GM23248 (cell line): ENCODE measurements around the gene ALPK3. TPM values are rescaled to one million over a fixed set of nuclear protein-coding genes. Genes with fewer than 3 reads are reported as not detected.

Source experiments
- DNase-seq: peaks from one replicate; pipeline ENCODE4 v3.0.0-alpha.2; 2015
- H2AFZ ChIP-seq: fragments of 200-600 bp; sonication (generic); 2 replicates; pipeline ENCODE4 v1.6.1; 2016; ENCODE audit warnings: antibody characterized with exemption
- H3F3A ChIP-seq: fragments of 200-600 bp; sonication (generic); 2 replicates; pipeline ENCODE4 v1.6.1; 2016; ENCODE audit warnings: mild to moderate bottlenecking, antibody characterized with exemption, mixed run types; ENCODE audit not compliant: insufficient read depth
- H3K27ac ChIP-seq: fragments of 200-600 bp; sonication (generic); 2 replicates; pipeline ENCODE4 v1.5.1; 2016; ENCODE audit warnings: mild to moderate bottlenecking
- H3K27me3 ChIP-seq: fragments of 200-600 bp; sonication (generic); replicated peaks from 2 replicates; pipeline ENCODE4 v1.6.1; 2016; ENCODE audit warnings: mild to moderate bottlenecking; ENCODE audit not compliant: insufficient read depth
- H3K36me3 ChIP-seq: fragments of 200-600 bp; sonication (generic); 2 replicates; pipeline ENCODE4 v1.6.1; 2016; ENCODE audit warnings: low read depth, mild to moderate bottlenecking
- H3K4me1 ChIP-seq: fragments of 200-600 bp; sonication (generic); 2 replicates; pipeline ENCODE4 v1.6.1; 2016; ENCODE audit warnings: mild to moderate bottlenecking; ENCODE audit not compliant: insufficient read depth
- H3K4me2 ChIP-seq: fragments of 200-600 bp; sonication (generic); one replicate; pipeline ENCODE4 v1.6.1; 2016; ENCODE audit warnings: mild to moderate bottlenecking; ENCODE audit not compliant: unreplicated experiment
- H3K4me3 ChIP-seq: fragments of 200-600 bp; sonication (generic); 2 replicates; pipeline ENCODE4 v1.5.1; 2016; ENCODE audit warnings: mild to moderate bottlenecking
- H3K79me2 ChIP-seq: fragments of 200-600 bp; sonication (generic); 2 replicates; pipeline ENCODE4 v1.6.1; 2016; ENCODE audit warnings: mild to moderate bottlenecking; ENCODE audit not compliant: insufficient read depth
- H3K9ac ChIP-seq: fragments of 200-600 bp; sonication (generic); 2 replicates; pipeline ENCODE4 v1.6.1; 2016; ENCODE audit warnings: mild to moderate bottlenecking
- H3K9me2 ChIP-seq: fragments of 200-600 bp; sonication (generic); 2 replicates; pipeline ENCODE4 v1.6.1; 2016; ENCODE audit warnings: mixed run types, mild to moderate bottlenecking, moderate library complexity; ENCODE audit not compliant: insufficient read depth
- H3K9me3 ChIP-seq: fragments of 200-600 bp; sonication (generic); one replicate; pipeline ENCODE4 v1.6.1; 2017; ENCODE audit warnings: low read depth
- H4K20me1 ChIP-seq: fragments of 200-600 bp; sonication (generic); 2 replicates; pipeline ENCODE4 v1.6.0; 2016; ENCODE audit not compliant: insufficient read depth
- EZH2 ChIP-seq: fragments of 200-600 bp; sonication (generic); IDR thresholded peaks from 2 replicates; pipeline ENCODE4 v1.6.1; 2018; ENCODE audit warnings: antibody characterized with exemption, mild to moderate bottlenecking; ENCODE audit not compliant: insufficient read depth, poor library complexity, severe bottlenecking
- EZH2phosphoT487 ChIP-seq: fragments of 200-600 bp; sonication (generic); IDR thresholded peaks from 2 replicates; pipeline ENCODE4 v1.6.1; 2018; ENCODE audit warnings: antibody characterized with exemption, moderate library complexity, mild to moderate bottlenecking, low read depth; ENCODE audit not compliant: insufficient read depth
- WGBS, 2 experiments: methylation state at CpG; one replicate each; pipeline ENCODE4 v1.1.6; 2015 to 2017; ENCODE audit warnings: low lambda C conversion rate in 2 of 2, low coverage in 1 of 2; ENCODE audit errors: missing lambda C conversion rate in 2 of 2; 5-methylcytosine and 5-hydroxymethylcytosine counted together
- in situ Hi-C: fragments of 300-500 bp; cut with MboI; formaldehyde crosslinking; loops from 2 replicates; pipeline ENCODE4 v1.15.0; 2020
- polyA plus RNA-seq: library from polyadenylated mRNA; unstranded; fragments of >200 nt; fragmentation: Nextera tagmentation; extraction: Ambion mirVana; gene quantifications from 2 replicates; pipeline ENCODE4 v1.2.1, GENCODE V29; 2016
- total RNA-seq: library from RNA; depleted of rRNA; stranded (reverse); fragments of >200 nt; shearing (Covaris generic); gene quantifications from 2 replicates; pipeline ENCODE4 v1.2.3, GENCODE V29; 2014

Gene ALPK3
- total and polyA plus RNA-seq, 2 experiments from 2014 or later = 5.0 TPM; not detected in 1

- TF ChIP-seq EZH2phosphoT487 (no peak), EZH2 (no peak)
- DNase-seq = no peak
- no peaks in the 10 kb centered on the region for H3F3A ChIP-seq
- H3K27me3 ChIP-seq = no peaks in the 10 kb centered on the region
- no peaks in the 10 kb centered on the region for H3K36me3 ChIP-seq
- 83 to 84% methylated on average over 10 to 11 of the region's 11 CpGs for WGBS, 2 experiments
- H3K9me3 ChIP-seq = no peaks in the 10 kb centered on the region
- no peak overlapping the region for H3K27ac ChIP-seq
- H2AFZ ChIP-seq = no peak overlapping the region
- H3K9ac ChIP-seq = no peak overlapping the region
- no peak overlapping the region for H3K4me3 ChIP-seq
- no peaks in the 10 kb centered on the region for H3K9me2 ChIP-seq
- in situ Hi-C loops = no loop called here
- H3K4me2 ChIP-seq = no peak overlapping the region
- no peaks in the 10 kb centered on the region for H3K4me1 ChIP-seq
- H3K79me2 ChIP-seq = no peaks in the 10 kb centered on the region
- H4K20me1 ChIP-seq = no peaks in the 10 kb centered on the region
Measured at GRCh38 chr15:84858231-84858630, 41.1 kb downstream of the ALPK3 start.

- H3F3A ChIP-seq = no peaks in the 10 kb centered on the region
- no peaks in the 10 kb centered on the region for H3K79me2 ChIP-seq
- H3K4me1 ChIP-seq = no peaks in the 10 kb centered on the region
- H3K27me3 ChIP-seq = no peaks in the 10 kb centered on the region
- TF ChIP-seq EZH2 (no peak), EZH2phosphoT487 (no peak)
- no peaks in the 10 kb centered on the region for H4K20me1 ChIP-seq
- H3K9me3 ChIP-seq = no peaks in the 10 kb centered on the region
- H3K9me2 ChIP-seq = no peaks in the 10 kb centered on the region
- H3K36me3 ChIP-seq = no peaks in the 10 kb centered on the region
- no peak overlapping the region for H3K27ac ChIP-seq
- no peak for DNase-seq
- H2AFZ ChIP-seq = no peak overlapping the region
- 76 to 83% methylated on average over 8 of the region's 8 CpGs for WGBS, 2 experiments
- in situ Hi-C loops = no loop called here
- H3K4me3 ChIP-seq = no peak overlapping the region
- no peak overlapping the region for H3K9ac ChIP-seq
- no peak overlapping the region for H3K4me2 ChIP-seq
Measured at GRCh38 chr15:84859144-84859543, 42.0 kb downstream of the ALPK3 start.

GRCh38 chr15:84859651-84860050, 42.5 kb downstream of the ALPK3 start:
- H3K4me3 ChIP-seq = no peak overlapping the region
- H2AFZ ChIP-seq = no peak overlapping the region
- H3K9me2 ChIP-seq = no peaks in the 10 kb centered on the region
- H3K9ac ChIP-seq = no peak overlapping the region
- in situ Hi-C loops = no loop called here
- 85 to 87% methylated on average over 15 of the region's 15 CpGs for WGBS, 2 experiments
- H3K9me3 ChIP-seq = no peaks in the 10 kb centered on the region
- H3F3A ChIP-seq = no peaks in the 10 kb centered on the region
- no peaks in the 10 kb centered on the region for H3K4me1 ChIP-seq
- no peak for DNase-seq
- no peaks in the 10 kb centered on the region for H3K36me3 ChIP-seq
- no peak overlapping the region for H3K27ac ChIP-seq
- TF ChIP-seq EZH2 = no peak
- no peak for TF ChIP-seq EZH2phosphoT487
- H4K20me1 ChIP-seq = no peaks in the 10 kb centered on the region
- no peaks in the 10 kb centered on the region for H3K27me3 ChIP-seq
- H3K4me2 ChIP-seq = no peak overlapping the region
- H3K79me2 ChIP-seq = no peaks in the 10 kb centered on the region

- no peak for TF ChIP-seq EZH2phosphoT487
- TF ChIP-seq EZH2 = no peak
- Histone ChIP-seq H3K9me3 (no peaks in the 10 kb centered on the region), H3K36me3 (no peaks in the 10 kb centered on the region), H3K4me1 (no peaks in the 10 kb centered on the region), H2AFZ (no peak overlapping the region), H3K27me3 (no peaks in the 10 kb centered on the region), H4K20me1 (no peaks in the 10 kb centered on the region), H3F3A (no peaks in the 10 kb centered on the region), H3K4me2 (no peak overlapping the region), H3K9ac (no peak overlapping the region), H3K9me2 (no peaks in the 10 kb centered on the region), H3K79me2 (no peaks in the 10 kb centered on the region), H3K27ac (no peak overlapping the region), H3K4me3 (no peak overlapping the region)
- DNase-seq = no peak
- in situ Hi-C loops = no loop called here
- 56 to 68% methylated on average over 3 of the region's 3 CpGs for WGBS, 2 experiments
Measured at GRCh38 chr15:84861781-84862180, 44.6 kb downstream of the ALPK3 start.
